PC-3 (cell line): ENCODE measurements around the gene PHF13. TPM values are rescaled to one million over a fixed set of nuclear protein-coding genes. Genes with fewer than 3 reads are reported as not detected.

Experiments used
- ATAC-seq: fragments of 200-7000 bp; cut with Tn5 transposase; 2 replicates; pipeline ENCODE4 v1.9.1; 2020; ENCODE audit warnings: mild to moderate bottlenecking, moderate library complexity
- BruUV-seq: library from RNA; stranded (reverse); fragments of 400-500 nt; replicated peaks from 2 replicates; lab custom pipeline; 2021; lab: Mats Ljungman, UMichigan
- CTCF ChIA-PET: fragments of 300-600 bp; sonication (Branson Sonifier 250); formaldehyde crosslinking; loops from one replicate; lab custom pipeline; 2022; ENCODE audit warnings: antibody characterized with exemption; lab: Charles Lee
- POLR2A ChIA-PET: fragments of 300-600 bp; sonication (Branson Sonifier 250); formaldehyde crosslinking; loops from one replicate; lab custom pipeline; 2022; ENCODE audit warnings: antibody characterized with exemption; ENCODE audit not compliant: unreplicated experiment; lab: Charles Lee
- DNase-seq: peaks from one replicate; pipeline ENCODE4 v3.0.0-alpha.2; 2015
- H2AFZ ChIP-seq: fragments of 300-600 bp; sonication (generic); 2 replicates; pipeline ENCODE4 v1.6.0; 2016; ENCODE audit warnings: antibody characterized with exemption, low read length
- H3F3A ChIP-seq: fragments of 300-600 bp; sonication (generic); one replicate; pipeline ENCODE4 v1.6.0; 2017; ENCODE audit warnings: antibody characterized with exemption, low read length, control low read depth, mild to moderate bottlenecking; ENCODE audit not compliant: unreplicated experiment
- H3K27ac ChIP-seq: fragments of 300-600 bp; sonication (generic); 2 replicates; pipeline ENCODE4 v1.5.1; 2016; ENCODE audit warnings: mild to moderate bottlenecking, low read length
- H3K27me3 ChIP-seq: fragments of 300-600 bp; sonication (generic); 2 replicates; pipeline ENCODE4 v1.6.1; 2016; ENCODE audit warnings: low read length, mixed read lengths
- H3K36me3 ChIP-seq: fragments of 300-600 bp; sonication (generic); 2 replicates; pipeline ENCODE4 v1.6.1; 2016; ENCODE audit warnings: low read depth, mixed run types, low read length, mixed read lengths
- H3K4me1 ChIP-seq: fragments of 300-600 bp; sonication (generic); 2 replicates; pipeline ENCODE4 v1.5.1; 2016; ENCODE audit warnings: low read length; ENCODE audit not compliant: insufficient read depth
- H3K4me2 ChIP-seq: fragments of 300-600 bp; sonication (generic); 2 replicates; pipeline ENCODE4 v1.6.0; 2016; ENCODE audit warnings: low read length
- H3K4me3 ChIP-seq: fragments of 300-600 bp; sonication (generic); 2 replicates; pipeline ENCODE4 v1.5.1; 2016; ENCODE audit warnings: mild to moderate bottlenecking, low read length, mixed read lengths
- H3K79me2 ChIP-seq: fragments of 300-600 bp; sonication (generic); 2 replicates; pipeline ENCODE4 v1.6.1; 2017; ENCODE audit warnings: low read length, mixed read lengths
- H3K9ac ChIP-seq: fragments of 300-600 bp; sonication (generic); 2 replicates; pipeline ENCODE4 v1.6.0; 2016; ENCODE audit warnings: mild to moderate bottlenecking, low read length
- H3K9me2 ChIP-seq: fragments of 300-600 bp; sonication (generic); replicated peaks from 2 replicates; pipeline ENCODE4 v1.6.1; 2016; ENCODE audit warnings: mixed run types, low read length, mixed read lengths
- H3K9me3 ChIP-seq: fragments of 300-600 bp; sonication (generic); 2 replicates; pipeline ENCODE4 v1.6.1; 2016; ENCODE audit warnings: low read length, mixed read lengths
- H4K20me1 ChIP-seq: fragments of 300-600 bp; sonication (generic); 2 replicates; pipeline ENCODE4 v1.6.1; 2016; ENCODE audit warnings: low read length, mixed read lengths
- CTCF ChIP-seq: fragments of 300-600 bp; sonication (generic); conservative IDR thresholded peaks from 2 replicates; pipeline ENCODE4 v1.5.1; 2017; ENCODE audit warnings: antibody characterized with exemption, low read depth, mild to moderate bottlenecking, low read length
- EZH2 ChIP-seq: fragments of 300-600 bp; sonication (generic); IDR thresholded peaks from one replicate; pipeline ENCODE4 v1.6.1; 2017; ENCODE audit warnings: antibody characterized with exemption, mild to moderate bottlenecking, low read length; ENCODE audit not compliant: unreplicated experiment
- EZH2phosphoT487 ChIP-seq: fragments of 300-600 bp; sonication (generic); IDR thresholded peaks from 2 replicates; pipeline ENCODE4 v1.6.1; 2018; ENCODE audit warnings: mild to moderate bottlenecking, antibody characterized with exemption, low read length, borderline replicate concordance
- intact Hi-C: fragments of 100-400 bp; cut with micrococcal nuclease; formaldehyde crosslinking; loops from 2 replicates; pipeline ENCODE4 v1.9.0; 2023
- total RNA-seq: library from RNA; depleted of rRNA; stranded (reverse); fragments of >200 nt; gene quantifications from 2 replicates; pipeline ENCODE4 v1.2.3, GENCODE V29; 2014

The PHF13 gene
- total RNA-seq, 1 experiment from 2014 or later, result 13.2 TPM

GRCh38 chr1:6652986-6653385, 39.5 kb downstream of the PHF13 start:
- Histone ChIP-seq H3K4me2 (no peak overlapping the region), H3K4me1 (no peaks in the 10 kb centered on the region), H3K27me3 (no peaks in the 10 kb centered on the region), H3K9me2 (no peaks in the 10 kb centered on the region), H3K36me3 (peaks cover 38% of the 10 kb centered on the region), H2AFZ (no peak overlapping the region), H3K9ac (no peak overlapping the region), H3K79me2 (no peaks in the 10 kb centered on the region), H4K20me1 (0 out of 2 replicates have a peak, but pooled peaks cover 1% of the 10 kb centered on the region), H3K27ac (no peak overlapping the region), H3K4me3 (no peak overlapping the region), H3F3A (no peaks in the 10 kb centered on the region), H3K9me3 (no peaks in the 10 kb centered on the region)
- intact Hi-C loops, result no loop called here
- ATAC-seq (no peak), DNase-seq (no peak)
- no TSS peak for BruUV-seq
- ChIA-PET CTCF (no interaction called here), POLR2A (no interaction called here)
- no peak for TF ChIP-seq CTCF
- TF ChIP-seq EZH2, result no peak
- TF ChIP-seq EZH2phosphoT487, result no peak

GRCh38 chr1:6653436-6654290, 40.1 kb downstream of the PHF13 start:
- Histone ChIP-seq H3K9me3 (no peaks in the 10 kb centered on the region), H3K27ac (no peak overlapping the region), H3K9ac (no peak overlapping the region), H3K4me2 (no peak overlapping the region), H3K79me2 (no peaks in the 10 kb centered on the region), H3F3A (no peaks in the 10 kb centered on the region), H3K36me3 (peaks cover 40% of the 10 kb centered on the region), H3K27me3 (no peaks in the 10 kb centered on the region), H3K4me3 (no peak overlapping the region), H3K4me1 (no peaks in the 10 kb centered on the region), H2AFZ (no peak overlapping the region), H4K20me1 (0 out of 2 replicates have a peak, but pooled peaks cover 3% of the 10 kb centered on the region), H3K9me2 (no peaks in the 10 kb centered on the region)
- ChIA-PET CTCF (no interaction called here), POLR2A (no interaction called here)
- no peak for TF ChIP-seq CTCF
- no peak for TF ChIP-seq EZH2
- TF ChIP-seq EZH2phosphoT487, result no peak
- ATAC-seq (no peak), DNase-seq (no peak)
- BruUV-seq, result no TSS peak
- intact Hi-C loops, result no loop called here

- Histone ChIP-seq H4K20me1 (0 out of 2 replicates have a peak, but pooled peaks cover 3% of the 10 kb centered on the region), H3K9me2 (no peaks in the 10 kb centered on the region), H3K79me2 (peaks cover 5% of the 10 kb centered on the region; the same call in 1 of the 2 replicates), H3K9me3 (no peaks in the 10 kb centered on the region), H3K4me2 (no peak overlapping the region), H3F3A (no peaks in the 10 kb centered on the region), H2AFZ (no peak overlapping the region), H3K4me3 (no peak overlapping the region), H3K9ac (no peak overlapping the region), H3K27ac (no peak overlapping the region), H3K4me1 (no peaks in the 10 kb centered on the region), H3K36me3 (peaks cover 32% of the 10 kb centered on the region), H3K27me3 (no peaks in the 10 kb centered on the region)
- intact Hi-C loops, result no loop called here
- BruUV-seq, result no TSS peak
- TF ChIP-seq EZH2, result no peak
- TF ChIP-seq EZH2phosphoT487, result no peak
- TF ChIP-seq CTCF, result no peak
- ATAC-seq (no peak; the same call in 1 of the 2 replicates), DNase-seq (no peak)
- CTCF ChIA-PET, result no interaction called here
- POLR2A ChIA-PET, result no interaction called here
Observed at GRCh38 chr1:6657138-6657537, 43.6 kb downstream of the PHF13 start.
